MM.1S (cell line): ENCODE data around the gene RPL32.
"Not testable (repeated sequence)": the region's sequence is repeated elsewhere in the genome, so short reads cannot be mapped to it uniquely, and the experiment has no call there.

Source experiments
- CTCF ChIP-seq: fragments of 300-600 bp; sonication (generic); IDR thresholded peaks from 2 replicates; pipeline ENCODE4 v1.5.1; 2016; ENCODE audit warnings: antibody characterized with exemption, low read length, mixed read lengths
- EZH2 ChIP-seq: fragments of 300-600 bp; sonication (generic); optimal IDR thresholded peaks from 2 replicates; pipeline ENCODE3; 2017; ENCODE audit warnings: low read depth, mild to moderate bottlenecking, antibody characterized with exemption, low read length, mixed read lengths

GRCh38 chr3:12787346-12787745, 54.0 kb downstream of the RPL32 start:
- TF ChIP-seq CTCF, result peak; percentile 30
- not testable (repeated sequence) for TF ChIP-seq EZH2
